A673 (cell line): ENCODE data around the gene ANO7.

Experiments
- CTCF ChIP-seq: fragments of 300-800, 200-600 bp; sonication (generic); conservative IDR thresholded peaks from 2 replicates; pipeline ENCODE4 v1.5.1; 2017; ENCODE audit warnings: low read depth, mild to moderate bottlenecking, antibody characterized with exemption, low read length, moderate library complexity, mixed read lengths
- EZH2 ChIP-seq: fragments of 200-600 bp; sonication (generic); IDR thresholded peaks from 2 replicates; pipeline ENCODE4 v1.6.1; 2017; ENCODE audit warnings: borderline replicate concordance, low read depth, mild to moderate bottlenecking, mixed read lengths, antibody characterized with exemption, low read length; ENCODE audit not compliant: poor library complexity, severe bottlenecking

GRCh38 chr2:241242306-241242705 is 53.8 kb downstream of the ANO7 start:
- TF ChIP-seq CTCF (no peak), EZH2 (no peak)
